GM10248 (cell line): ENCODE results near the gene INPP1.

Experiments
- CTCF ChIA-PET: fragments of 300-600 bp; sonication (Branson Sonifier 250); formaldehyde crosslinking; extraction: SDS; loops from one replicate; lab custom pipeline; 2021; ENCODE audit warnings: antibody characterized with exemption; lab: Yijun Ruan, JAX
- POLR2A ChIA-PET: fragments of 350-650 bp; sonication (Branson Sonifier 250); formaldehyde crosslinking; extraction: SDS; loops from one replicate; lab custom pipeline; 2020; ENCODE audit warnings: antibody characterized with exemption; lab: Yijun Ruan, JAX
- DNase-seq: peaks from one replicate; pipeline ENCODE4 v3.0.0; 2012; ENCODE audit errors: extremely low spot score
- CTCF ChIP-seq: IDR thresholded peaks from 2 replicates; pipeline ENCODE4 v1.5.1; 2012; ENCODE audit warnings: mild to moderate bottlenecking, low read depth; ENCODE audit errors: extremely low read depth, missing control alignments, control extremely low read depth

INPP1 gene

GRCh38 chr2:190350371-190350770 is 7.0 kb downstream of the INPP1 start:
- ChIA-PET POLR2A (no interaction called here), CTCF (interaction anchor here (1.3 to 1.4 kb wide), 2 partner anchors 17 to 32 kb away, joined by 3 to 4 read pairs; no protein-coding TSS in a partner anchor)
- TF ChIP-seq CTCF = no peak
- no peak for DNase-seq

DNA sequence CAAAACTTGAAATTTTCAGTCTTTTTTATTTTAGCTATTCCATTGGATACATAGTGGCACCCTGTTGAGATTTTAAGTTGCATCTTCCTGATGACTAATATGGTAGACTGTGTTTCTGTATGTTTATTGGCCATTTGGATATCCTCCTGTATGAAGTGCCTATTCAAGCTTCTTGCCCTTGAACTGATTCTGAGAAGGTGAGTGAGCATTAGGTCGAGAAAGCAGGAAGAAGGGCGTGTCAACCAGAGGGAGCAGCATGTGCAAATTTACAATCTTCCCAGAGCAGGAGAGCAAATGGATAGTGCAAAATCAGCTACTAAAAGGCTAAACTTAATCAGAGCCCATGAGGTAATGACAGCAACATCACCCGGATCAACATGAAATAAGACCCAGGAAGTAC is 8.6 kb downstream of the INPP1 start:
- TF ChIP-seq CTCF = no peak
- DNase-seq = no peak

DNA sequence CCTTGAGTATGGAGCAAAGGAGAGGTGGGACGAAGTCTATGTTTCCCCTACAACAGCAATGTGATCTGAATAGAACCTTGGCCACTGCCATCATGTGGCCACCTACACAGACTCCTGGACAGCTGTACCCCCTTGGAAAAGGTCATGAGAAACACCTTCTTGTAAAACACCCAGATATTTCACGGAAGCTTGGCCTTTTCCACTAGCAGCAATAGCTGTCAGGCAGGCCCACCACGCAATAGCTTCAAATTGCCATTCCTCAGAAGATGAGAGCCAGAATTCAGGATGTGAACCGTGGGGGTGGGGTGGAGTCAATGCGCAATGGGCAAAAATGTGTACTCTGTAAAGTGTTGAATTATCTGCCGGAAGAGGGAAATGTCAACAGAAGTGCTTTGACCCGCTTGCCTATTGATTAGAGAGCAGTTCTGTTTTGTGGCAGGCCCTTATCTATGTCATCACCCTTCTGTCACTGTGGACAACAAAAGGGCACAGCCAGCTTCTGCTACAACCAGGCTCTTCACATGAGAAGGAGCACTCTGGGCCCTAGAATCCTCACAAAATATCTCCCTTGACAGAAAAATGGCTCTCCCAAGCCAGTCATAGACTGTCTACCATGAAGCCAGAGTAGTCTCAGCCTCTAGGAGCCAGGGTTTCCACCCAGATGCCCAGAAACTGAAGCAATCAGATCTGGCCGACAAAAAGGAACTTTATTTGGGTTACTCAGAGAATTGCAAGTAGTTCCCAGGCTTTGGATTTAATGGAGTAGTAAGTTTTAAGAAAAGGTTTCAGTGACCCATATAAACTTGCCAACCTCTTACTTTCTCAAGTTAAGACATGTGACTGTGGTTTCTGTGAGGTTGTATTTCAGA is 9.5 kb downstream of the INPP1 start:
- TF ChIP-seq CTCF = no peak
- DNase-seq = no peak
- POLR2A ChIA-PET = no interaction called here
- CTCF ChIA-PET = interaction anchor here (0.8 to 5.5 kb wide), 7 partner anchors 8 to 31 kb away, joined by 3 to 49 read pairs (median 3); partner anchors contain the start of gene INPP1

More for the DNA sequence above, 8.6 kb downstream of the INPP1 start:
- ChIA-PET CTCF (interaction anchor here (0.6 to 5.1 kb wide), 7 partner anchors 9 to 230 kb away, joined by 3 to 25 read pairs (median 3); no protein-coding TSS in a partner anchor), POLR2A (no interaction called here)

GRCh38 chr2:190353537-190353899 is 10.1 kb downstream of the INPP1 start:
- no peak for DNase-seq
- no peak for TF ChIP-seq CTCF
- ChIA-PET CTCF (interaction anchor here (1.4 to 5.5 kb wide), 3 partner anchors 9 to 26 kb away, joined by 3 to 49 read pairs (median 25); partner anchors contain the start of gene INPP1), POLR2A (no interaction called here)

DNA sequence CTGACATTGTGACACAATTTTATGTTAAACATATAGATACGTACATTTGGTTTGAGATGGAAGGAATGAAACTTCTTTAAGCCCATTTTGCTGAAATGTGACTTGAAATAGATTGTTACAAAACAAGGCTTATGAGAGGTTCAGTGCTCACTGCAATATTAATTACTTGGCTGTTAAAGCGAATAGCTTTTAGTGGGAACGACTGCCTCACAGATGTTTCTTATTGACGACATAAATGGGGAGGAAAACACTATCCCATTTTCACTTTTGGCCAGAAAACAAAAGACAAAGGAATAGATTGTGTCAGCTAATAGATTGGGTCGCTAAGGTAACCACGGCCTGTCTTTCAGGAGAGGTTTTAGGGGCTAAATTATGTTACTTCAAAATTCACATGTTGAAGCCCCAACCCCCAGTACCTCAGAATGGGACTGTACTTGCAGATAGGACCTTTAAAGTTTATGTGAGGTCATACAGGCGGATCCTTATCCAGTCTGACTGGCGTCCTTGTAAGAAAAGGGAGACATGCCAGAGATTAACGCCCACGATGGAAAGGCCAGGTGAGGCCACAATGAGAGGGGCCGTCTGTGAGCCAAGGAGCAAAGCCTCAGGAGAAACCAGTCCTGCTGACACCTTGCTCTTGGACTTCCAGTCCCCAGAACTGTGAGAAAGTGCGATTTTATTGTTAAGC is 10.8 kb downstream of the INPP1 start:
- no peak for DNase-seq
- CTCF ChIA-PET = interaction anchor here (1.4 to 5.5 kb wide), 3 partner anchors 10 to 26 kb away, joined by 3 to 49 read pairs (median 25); partner anchors contain the start of gene INPP1
- POLR2A ChIA-PET = interaction anchor here (0.6 kb wide), 1 partner anchor 17 kb away, joined by 7 read pairs; no protein-coding TSS in a partner anchor
- no peak for TF ChIP-seq CTCF

- DNase-seq = no peak
- CTCF ChIA-PET = interaction anchor here (1.0 to 5.5 kb wide), 4 partner anchors 12 to 256 kb away, joined by 3 to 49 read pairs (median 14); partner anchors contain the start of gene INPP1
- TF ChIP-seq CTCF = no peak
- POLR2A ChIA-PET = no interaction called here
Measured at GRCh38 chr2:190355968-190356644, 12.7 kb downstream of the INPP1 start.
